Endometrial microvascular endothelial cells (primary cell): ENCODE measurements around the gene XPO5. TPM values are rescaled to one million over a fixed set of nuclear protein-coding genes. Genes with fewer than 3 reads are reported as not detected.
"Not testable (repeated sequence)": the region's sequence is repeated elsewhere in the genome, so short reads cannot be mapped to it uniquely, and the experiment has no call there.

Experiments used
- in situ Hi-C: cut with HindIII; loops from 2 replicates; pipeline ENCODE4 v1.10.0; 2017; ENCODE audit warnings: low sequenced_read_pairs, low pct_unique_long_range_greater_than_20kb; ENCODE audit errors: inconsistent ontology term
- total RNA-seq: library from RNA; depleted of rRNA; stranded (reverse); fragments of >200 nt; gene quantifications from one replicate; pipeline ENCODE4 v1.2.3, GENCODE V29; 2015; ENCODE audit errors: inconsistent ontology term

The XPO5 gene
- total RNA-seq, 1 donor from 2014 or later, result 37.4 TPM

DNA sequence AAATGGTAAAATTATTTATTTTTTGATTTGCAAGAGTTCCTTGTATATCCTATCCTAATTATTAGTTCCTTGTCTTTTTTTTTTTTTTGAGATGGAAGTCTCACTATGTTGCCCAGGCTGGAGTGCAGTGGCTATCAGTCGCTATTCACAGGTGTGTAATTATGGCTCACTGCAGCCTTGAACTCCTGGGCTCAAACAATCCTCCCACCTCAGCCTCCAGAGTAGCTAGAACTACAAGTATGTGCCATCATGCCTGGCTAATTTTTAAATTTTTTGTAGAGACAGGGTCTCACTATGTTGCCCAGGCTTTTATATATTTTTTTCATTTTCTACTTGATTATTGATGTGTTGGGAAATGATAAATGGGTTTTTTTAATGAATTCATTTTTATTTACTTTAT lies 13.7 kb upstream of the XPO5 start:
- in situ Hi-C loops, result not testable (repeated sequence)

DNA sequence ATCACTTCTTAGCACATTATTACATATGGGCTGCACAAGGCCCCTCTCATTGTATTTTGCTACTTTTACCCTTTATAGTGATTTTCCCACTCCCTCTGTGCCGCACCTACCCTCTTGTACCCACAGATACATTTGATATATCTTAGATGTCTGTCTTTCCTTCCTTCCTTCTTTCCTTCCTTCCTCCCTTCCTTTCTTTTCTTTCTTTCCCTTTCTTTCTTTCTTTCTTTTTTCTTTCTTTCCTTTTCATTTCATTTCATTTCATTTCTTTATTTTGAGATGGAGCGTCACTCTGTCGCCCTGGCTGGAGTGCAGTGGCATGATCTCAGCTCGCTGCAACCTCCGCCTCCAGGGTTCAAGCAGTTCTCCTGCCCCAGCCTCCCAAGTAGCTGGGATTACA lies 12.4 kb upstream of the XPO5 start:
- in situ Hi-C loops, result no loop called here

DNA sequence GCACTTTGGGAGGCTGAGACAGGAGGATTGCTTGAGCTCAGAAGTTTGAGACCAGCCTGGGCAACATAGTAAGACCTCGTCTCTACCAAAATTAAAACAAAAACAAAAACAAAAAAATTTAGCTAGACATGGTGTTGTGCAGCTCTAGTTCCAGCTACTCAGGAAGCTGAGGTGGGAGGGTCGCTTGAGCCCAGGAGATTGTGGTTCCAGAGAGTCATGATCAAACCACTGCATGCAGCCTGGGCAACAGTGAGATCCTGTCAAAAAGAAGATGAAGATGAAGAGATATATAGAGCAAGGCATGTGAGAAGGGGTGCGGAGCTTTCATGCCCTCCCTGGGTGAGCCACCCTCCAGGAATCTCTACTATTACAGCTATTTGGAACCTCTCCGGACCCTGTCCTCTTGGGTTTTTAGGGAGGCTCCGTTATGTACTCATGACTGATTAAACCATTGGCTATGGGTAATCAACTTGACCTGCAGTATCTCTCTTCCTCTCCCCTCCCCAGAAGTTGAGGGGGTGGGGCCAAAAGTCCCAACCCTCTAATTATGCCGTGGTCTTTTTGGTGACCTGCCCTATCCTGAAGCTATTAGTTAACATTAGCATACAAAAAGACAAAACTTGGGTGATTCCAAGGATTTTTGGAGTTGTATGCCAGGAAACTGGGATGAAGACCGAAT lies 9.2 kb upstream of the XPO5 start:
- in situ Hi-C loops, result no loop called here

DNA sequence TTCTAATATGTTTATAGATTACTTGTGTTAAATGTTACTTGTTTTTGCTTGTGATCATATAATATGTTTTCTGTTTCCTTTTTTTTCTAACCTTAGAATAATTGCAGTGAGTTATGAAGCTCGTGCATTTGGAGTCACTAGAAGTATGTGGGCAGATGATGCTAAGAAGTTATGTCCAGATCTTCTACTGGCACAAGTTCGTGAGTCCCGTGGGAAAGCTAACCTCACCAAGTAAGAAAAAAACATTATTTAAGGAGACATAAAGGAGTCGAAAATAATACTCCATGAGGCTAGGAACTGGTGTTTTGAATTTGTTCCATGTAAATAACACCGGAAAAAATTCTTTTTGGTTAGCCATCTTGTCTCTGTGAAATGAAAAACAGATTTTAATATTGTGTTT lies 7.1 kb upstream of the XPO5 start:
- in situ Hi-C loops, result no loop called here

DNA sequence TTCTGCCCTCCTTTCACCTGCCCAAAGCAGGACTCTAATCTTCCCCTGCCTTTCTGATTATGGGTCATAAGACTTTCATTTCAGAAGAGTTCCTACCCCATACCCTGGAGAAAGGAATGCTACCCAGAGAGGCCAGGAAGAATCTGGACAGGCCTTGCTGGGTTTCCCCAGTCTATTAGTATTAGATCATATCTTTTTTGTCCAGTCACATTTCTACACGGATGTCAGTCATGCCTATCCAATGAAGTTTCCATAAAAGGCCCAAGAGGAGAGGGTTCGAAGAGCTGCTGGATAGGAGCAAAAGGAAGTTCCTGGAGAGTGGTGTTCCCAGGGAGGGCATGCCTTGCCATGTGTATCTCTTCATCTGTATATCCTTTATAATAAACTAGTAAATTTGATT lies 3.3 kb upstream of the XPO5 start:
- in situ Hi-C loops, result no loop called here

DNA sequence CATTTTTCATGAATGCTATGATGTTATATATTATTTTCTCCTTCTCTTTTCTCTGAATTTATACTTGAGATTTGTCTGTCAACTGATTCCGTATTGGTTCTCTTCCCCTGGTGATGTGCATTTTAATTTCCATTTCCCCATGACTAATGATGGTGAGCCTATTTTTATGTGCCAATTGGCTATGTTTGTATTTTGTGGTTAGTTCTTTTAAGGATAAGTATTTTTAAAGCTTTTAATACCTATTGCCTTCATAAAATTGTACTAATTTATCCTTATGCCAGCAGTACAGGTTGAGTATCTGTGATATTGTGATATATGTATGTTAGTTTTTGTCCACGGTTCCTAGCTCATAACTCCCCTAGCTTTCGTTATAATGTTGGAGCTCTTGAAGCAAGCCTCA lies 2.9 kb upstream of the XPO5 start:
- in situ Hi-C loops, result no loop called here

DNA sequence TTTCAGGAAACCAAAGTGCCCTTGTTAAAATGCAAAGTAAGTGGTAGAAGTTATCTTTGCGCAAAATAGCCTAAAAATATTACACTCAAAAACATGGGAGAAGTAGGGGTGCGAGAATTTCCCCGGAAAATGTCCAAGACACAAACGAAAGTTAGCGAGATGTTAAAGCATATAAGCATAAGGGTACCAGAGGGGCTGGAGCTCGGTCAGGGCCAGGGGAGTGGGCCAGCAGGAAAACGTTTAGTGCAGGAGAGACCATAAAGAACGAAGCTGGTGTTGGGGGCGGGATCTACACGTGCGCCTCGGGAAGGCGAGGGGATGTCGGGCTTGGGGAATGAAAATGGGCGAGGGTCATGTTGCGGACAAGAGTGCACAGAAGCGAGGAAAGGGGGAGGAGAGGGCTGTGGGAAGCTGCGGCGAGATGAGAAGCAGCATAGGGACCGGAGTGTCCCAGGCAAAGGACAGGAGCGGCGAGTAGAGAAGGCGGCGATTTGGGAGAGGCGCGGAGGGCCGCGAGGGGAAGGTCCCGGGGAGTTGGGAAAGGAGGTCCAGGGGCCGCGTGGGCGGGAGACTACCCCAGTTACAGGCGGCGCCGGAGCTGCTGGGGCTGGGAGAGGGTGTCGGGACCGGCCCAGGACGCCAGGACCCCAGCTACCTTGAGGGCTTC lies 600 bp downstream of the XPO5 start:
- in situ Hi-C loops, result no loop called here

DNA sequence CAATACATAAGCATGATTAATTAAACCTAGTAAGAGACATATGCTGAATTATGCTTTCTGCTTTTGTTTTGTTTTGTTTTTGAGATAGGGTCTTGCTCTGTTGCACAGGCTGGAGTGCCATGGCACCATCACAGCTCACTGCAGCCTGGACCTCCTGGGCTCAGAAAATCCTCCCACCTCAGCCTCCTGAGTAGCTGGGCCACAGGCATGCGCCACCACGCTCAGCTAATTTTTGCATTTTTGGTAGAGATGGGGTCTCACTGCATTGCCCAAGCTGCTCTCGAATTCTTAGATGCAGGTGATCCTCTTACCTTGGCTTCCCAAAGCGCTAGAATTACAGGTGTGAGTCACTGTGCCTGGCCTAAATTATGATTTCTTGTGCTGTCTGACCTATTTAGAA lies 3.8 kb downstream of the XPO5 start:
- in situ Hi-C loops, result no loop called here

DNA sequence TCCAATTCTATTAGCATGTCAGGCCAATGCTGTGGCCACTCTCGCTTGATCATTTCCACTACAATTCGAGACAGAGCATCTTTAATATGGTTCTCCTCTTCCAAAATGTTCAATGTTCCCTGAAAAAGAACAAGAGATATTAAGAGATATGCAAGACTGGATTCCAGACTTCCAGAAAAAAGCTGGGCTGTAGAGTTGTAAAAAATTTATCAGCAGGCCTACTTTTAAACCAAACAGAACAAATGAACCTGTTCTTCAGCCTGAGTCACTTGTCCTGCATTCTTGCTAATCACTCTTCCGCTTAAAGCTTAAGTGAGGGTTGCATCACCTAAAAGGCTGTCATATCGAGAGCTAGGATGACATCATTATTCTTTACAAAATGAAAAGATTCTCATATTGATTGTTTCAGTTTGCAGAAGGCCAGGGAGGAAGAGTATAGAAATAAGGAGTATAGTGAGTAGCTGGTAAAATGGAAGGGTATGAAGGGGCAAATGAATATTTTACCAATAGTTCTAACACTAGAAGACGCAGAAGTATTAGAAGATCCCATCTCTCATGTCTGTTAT lies 4.9 kb downstream of the XPO5 start:
- in situ Hi-C loops, result no loop called here

DNA sequence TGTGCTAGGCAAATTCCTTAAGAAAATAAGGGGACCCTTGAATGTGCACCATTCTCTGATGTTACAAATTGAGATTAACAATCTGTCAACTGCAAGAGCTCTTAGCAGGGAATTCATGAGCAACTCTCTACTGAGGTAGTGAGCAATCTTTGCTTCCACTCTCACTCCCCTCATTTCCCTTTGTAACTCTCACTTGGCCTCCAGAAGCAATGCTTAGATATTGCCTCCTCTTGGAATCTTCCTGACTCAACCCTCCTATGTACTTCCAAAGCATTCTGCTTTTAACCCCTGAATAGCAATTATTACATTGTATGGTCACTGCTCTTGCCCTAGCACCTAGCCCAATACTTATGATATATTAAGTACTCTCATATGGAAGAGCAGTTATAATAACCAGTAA lies 16.5 kb downstream of the XPO5 start:
- in situ Hi-C loops, result no loop called here

DNA sequence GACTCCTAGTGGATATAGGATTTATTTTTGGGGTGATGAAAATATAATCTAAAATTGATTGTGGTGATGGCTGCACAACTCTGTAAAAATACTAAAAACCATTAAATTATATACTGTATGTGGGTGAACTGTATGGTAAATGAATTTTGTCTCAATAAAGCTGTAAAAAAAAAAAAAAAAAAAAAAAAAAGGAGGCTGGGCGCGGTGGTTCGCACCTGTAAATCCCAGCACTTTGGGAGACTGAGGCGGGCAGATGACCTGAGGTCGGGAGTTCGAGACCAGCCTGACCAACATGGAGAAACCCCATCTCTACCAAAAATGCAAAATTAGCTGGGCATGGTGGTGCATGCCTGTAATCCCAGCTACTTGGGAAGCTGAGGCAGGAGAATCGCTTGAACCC lies 18.2 kb downstream of the XPO5 start:
- in situ Hi-C loops, result not testable (repeated sequence)

DNA sequence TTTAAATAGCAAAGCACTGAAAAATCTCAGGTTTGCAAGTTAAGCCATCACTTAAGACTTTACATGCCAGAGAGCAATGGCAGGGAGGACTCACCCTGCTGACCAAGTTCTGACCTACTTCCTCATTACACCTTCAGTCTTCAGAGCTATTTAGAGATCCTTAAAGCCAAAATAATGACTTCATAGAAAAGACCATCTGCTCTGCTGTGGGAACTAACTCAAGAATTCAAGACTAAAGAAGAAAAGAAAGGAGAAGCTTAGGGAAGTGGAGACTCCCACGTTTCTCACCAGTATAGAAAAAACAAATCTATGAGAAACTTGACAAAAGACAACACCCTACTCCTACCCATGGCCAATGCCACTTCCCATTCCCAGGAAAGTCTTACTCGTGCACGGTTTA lies 28.6 kb downstream of the XPO5 start:
- in situ Hi-C loops, result no loop called here

DNA sequence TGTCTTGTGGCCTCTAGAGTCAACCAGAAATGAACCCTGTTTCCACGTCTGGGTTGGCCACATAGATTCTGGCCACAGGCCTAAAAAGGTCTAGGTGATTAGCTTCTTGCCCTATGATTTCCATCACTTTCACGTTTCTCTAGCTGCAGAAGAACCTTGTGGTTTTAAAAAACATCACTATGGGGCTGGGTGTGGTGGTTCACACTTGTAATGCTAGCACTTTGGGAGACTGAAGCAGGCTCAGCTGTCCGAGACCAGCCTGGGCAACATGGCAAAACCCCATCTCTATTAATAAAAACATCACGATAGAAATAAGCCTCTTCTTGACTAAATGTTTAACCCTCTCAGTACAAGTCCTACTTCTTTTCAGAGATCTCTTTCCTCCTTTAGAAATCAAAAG lies 31.4 kb downstream of the XPO5 start:
- in situ Hi-C loops, result no loop called here

DNA sequence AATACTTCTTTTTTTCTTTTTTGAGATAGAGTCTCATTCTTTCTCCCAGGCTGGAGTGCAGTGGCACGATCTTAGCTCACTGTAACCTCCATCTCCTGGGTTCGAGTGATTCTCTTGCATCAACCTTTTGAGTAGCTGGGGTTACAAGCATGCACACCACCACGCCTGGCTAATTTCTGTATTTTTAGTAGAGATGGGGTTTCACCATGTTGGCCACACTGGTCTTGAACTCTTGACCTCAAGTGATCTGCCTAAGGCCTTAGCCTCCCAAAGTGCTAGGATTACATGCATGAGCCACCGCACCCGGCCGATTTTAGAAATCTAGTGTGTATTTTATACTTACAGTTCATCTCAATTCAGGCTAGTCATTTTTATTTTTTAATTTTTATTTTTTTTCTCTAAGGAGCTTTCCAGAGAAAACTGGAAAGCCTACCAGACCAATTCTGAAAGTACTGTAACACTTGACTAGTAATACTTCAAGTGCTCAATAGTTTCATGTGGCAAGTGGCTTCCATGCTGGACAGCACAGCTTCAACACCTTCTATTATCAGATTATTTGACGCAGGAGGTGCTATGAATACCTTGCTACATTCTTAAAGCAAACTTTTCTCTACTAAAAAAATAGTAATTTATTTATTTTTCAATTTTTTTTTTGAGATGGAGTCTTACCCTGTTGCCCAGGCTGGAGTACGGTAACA lies 33.9 kb downstream of the XPO5 start:
- in situ Hi-C loops, result no loop called here

DNA sequence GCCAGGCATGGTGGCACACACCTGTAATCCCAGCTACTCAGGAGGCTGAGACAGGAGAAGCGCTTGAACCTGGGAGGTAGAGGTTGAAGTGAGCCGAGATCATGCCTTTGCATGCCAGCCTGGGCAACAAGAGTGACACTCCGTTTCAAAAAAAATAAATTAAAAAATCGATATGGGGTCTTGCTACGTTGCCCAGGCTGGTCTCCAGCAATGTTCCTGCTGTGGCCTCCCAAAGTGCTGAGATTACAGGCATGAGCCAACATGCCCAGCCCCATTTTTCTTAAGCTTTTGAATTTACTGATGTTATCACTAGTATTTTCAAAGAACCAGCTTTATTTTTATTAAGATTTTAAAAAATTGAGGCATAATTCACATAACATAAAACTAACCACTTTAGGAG lies 35.3 kb downstream of the XPO5 start:
- in situ Hi-C loops, result no loop called here

DNA sequence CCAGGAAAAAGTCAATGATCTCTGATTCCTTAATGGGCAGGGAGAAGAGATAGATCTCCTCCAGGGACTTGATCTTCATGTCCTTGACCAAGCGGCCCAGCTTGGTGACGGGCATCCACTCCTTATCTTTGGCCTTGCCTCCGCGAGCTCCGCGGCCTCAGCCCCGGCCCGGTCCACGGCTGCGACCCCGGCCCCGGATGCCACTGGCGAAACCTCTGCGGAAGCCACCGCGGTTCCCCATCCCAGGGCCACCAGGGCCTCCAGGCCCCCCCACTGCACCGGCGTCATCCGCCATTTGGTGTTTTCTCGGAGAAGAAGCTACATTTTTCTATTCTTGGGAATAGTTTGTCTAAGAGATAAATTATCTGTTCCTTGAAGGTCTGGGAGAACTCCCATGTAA lies 36.4 kb downstream of the XPO5 start:
- in situ Hi-C loops, result not testable (repeated sequence)

DNA sequence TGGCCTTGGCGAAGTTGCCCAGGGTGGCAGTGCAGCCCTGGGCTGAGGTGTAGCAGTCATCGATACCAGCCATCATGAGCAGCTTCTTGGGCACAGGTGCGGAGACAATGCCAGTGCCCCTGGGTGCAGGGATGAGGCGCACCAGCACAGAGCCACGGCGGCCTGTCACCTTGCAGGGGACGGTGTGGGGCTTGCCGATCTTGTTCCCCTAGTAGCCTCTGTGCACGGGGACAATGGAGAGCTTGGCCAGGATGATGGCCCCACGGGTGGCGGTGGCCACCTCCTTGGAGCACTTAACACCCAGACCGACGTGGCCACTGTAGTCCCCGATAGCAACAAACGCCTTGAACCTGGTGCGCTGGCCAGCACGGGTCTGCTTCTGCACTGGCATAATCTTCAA lies 36.9 kb downstream of the XPO5 start:
- in situ Hi-C loops, result not testable (repeated sequence)

DNA sequence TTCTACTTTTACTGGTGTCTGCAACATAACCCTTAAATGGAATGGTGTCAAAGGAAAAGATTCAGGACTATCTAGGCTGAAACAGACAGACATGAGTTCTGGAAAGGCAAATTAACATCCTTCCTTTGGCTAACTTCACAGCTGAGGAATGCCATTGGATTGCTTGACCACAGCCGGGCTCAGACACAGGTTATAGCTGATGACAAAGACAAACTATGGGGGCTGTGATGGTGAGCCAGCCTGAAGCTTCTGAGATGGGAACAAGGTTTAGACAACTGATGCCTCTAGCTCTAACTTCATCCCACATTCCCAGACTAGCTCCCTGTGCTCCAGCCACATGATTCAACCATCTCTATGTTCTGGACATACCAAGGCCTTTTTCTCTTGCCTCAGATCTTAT lies 43.6 kb downstream of the XPO5 start:
- in situ Hi-C loops, result no loop called here

DNA sequence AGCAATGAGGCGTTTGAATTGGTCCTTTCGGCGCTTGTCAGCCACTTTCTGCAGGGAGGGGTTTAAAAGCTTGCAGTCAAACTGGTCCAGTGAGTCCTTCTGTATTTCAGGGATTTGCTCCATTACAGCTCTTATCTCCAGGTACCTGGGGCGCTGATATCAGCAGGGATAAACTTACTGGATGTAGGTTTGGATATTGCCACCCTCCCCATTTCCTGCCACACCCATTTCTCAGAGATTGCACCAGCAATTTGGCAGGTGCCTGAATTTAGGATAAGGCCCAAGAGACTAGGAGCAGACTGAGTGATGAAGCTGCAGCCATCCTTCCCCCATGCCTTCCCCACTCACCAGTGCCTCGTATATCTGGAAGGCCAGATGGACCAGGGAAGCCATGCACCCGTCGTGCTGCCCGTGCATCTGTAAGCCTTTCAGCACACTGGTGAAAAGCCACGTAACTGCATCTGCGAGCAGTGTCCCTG lies 51.3 kb downstream of the XPO5 start:
- in situ Hi-C loops, result no loop called here

DNA sequence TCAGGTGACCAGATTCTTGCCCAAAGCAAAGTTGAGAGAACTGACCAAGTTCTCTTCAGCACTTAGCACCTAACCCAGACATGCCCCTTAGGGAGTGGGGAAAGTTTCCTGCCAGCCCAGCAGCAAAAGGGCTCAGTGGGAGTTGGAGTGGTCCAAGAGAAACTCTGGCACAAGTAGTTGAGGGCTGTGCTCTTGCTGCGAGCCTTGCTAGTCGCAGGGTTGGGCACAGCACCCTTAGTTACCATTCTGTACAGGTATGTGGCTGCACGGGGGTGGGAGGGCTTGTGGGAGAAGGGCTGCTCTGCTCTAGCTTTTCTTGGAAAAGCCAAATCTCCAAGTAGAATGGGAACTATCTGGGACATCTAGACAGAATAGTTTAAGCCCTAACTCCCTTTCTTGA lies 52.6 kb downstream of the XPO5 start:
- in situ Hi-C loops, result no loop called here
